HUES6 (cell line): Measurements from ENCODE around the gene ZNF263.

Experiments
- H3K27ac ChIP-seq: 2 replicates; pipeline ENCODE4 v1.7.0; 2013; ENCODE audit warnings: low read depth, mild to moderate bottlenecking, low read length, inconsistent platforms
- H3K27me3 ChIP-seq: 2 replicates; pipeline ENCODE4 v1.6.1; 2013; ENCODE audit warnings: low read length; ENCODE audit not compliant: control insufficient read depth, insufficient read depth
- H3K36me3 ChIP-seq: 2 replicates; pipeline ENCODE4 v1.6.1; 2013; ENCODE audit warnings: low read length; ENCODE audit not compliant: control insufficient read depth, insufficient read depth
- H3K4me1 ChIP-seq: 2 replicates; pipeline ENCODE4 v1.6.1; 2013; ENCODE audit warnings: low read length; ENCODE audit not compliant: control insufficient read depth, insufficient read depth
- H3K4me3 ChIP-seq: 2 replicates; pipeline ENCODE4 v1.5.1; 2013; ENCODE audit warnings: low read depth, low read length
- H3K9ac ChIP-seq: one replicate; pipeline ENCODE4 v1.6.1; 2013; ENCODE audit warnings: mild to moderate bottlenecking, low read length
- H3K9me3 ChIP-seq: 2 replicates; pipeline ENCODE4 v1.6.1; 2013; ENCODE audit warnings: low read depth, low read length; ENCODE audit not compliant: control insufficient read depth, insufficient read depth

Gene ZNF263

DNA sequence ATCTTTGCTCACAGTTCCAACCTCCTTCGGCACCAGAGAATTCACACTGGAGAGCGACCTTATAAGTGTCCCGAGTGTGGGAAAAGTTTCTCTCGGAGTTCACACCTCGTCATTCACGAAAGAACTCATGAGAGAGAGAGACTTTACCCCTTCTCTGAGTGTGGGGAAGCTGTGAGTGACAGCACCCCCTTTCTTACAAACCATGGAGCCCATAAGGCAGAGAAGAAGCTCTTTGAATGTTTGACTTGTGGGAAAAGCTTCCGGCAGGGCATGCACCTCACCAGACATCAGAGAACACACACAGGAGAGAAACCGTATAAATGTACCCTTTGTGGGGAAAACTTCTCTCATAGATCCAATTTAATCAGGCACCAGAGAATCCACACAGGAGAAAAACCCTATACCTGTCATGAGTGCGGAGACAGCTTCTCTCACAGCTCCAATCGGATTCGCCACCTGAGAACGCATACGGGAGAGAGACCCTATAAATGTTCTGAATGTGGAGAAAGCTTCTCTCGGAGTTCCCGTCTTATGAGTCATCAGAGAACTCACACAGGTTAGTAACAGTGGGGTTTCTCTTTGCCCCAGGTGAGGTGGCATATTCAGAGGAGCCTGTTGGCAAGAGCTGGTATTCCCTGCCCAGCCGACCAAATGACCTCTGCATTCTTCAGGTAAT, 6.8 kb downstream of the ZNF263 start:
- H3K9me3 ChIP-seq: peaks cover 84% of the 10 kb centered on the region
- no peak overlapping the region for H3K27ac ChIP-seq
- no peaks in the 10 kb centered on the region for H3K27me3 ChIP-seq
- H3K4me3 ChIP-seq: no peak overlapping the region
- H3K4me1 ChIP-seq: no peaks in the 10 kb centered on the region
- H3K9ac ChIP-seq: no peak overlapping the region
- peaks cover 85% of the 10 kb centered on the region for H3K36me3 ChIP-seq

DNA sequence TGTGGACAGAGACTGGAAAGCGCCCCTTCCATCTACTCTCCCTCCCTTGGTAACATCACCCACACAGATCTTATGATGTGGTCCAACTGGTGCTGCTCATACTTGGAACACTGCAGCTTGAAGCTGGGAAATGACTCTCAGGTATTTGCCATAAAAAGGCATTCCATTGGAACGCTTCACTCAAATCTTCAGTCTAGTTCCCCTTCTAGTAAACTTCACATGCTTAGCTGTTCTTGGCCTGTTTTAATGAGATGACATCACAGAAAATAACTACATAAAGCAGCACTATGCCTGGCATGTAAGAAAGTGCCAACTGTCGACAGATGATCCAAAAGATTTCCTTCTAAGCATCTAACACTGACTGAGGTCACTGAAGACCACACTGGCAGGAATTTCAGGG, 9.3 kb downstream of the ZNF263 start:
- H3K36me3 ChIP-seq: peaks cover 71% of the 10 kb centered on the region
- H3K4me3 ChIP-seq: no peak overlapping the region
- peaks cover 75% of the 10 kb centered on the region for H3K9me3 ChIP-seq
- no peak overlapping the region for H3K27ac ChIP-seq
- no peak overlapping the region for H3K9ac ChIP-seq
- H3K4me1 ChIP-seq: no peaks in the 10 kb centered on the region
- H3K27me3 ChIP-seq: no peaks in the 10 kb centered on the region

DNA sequence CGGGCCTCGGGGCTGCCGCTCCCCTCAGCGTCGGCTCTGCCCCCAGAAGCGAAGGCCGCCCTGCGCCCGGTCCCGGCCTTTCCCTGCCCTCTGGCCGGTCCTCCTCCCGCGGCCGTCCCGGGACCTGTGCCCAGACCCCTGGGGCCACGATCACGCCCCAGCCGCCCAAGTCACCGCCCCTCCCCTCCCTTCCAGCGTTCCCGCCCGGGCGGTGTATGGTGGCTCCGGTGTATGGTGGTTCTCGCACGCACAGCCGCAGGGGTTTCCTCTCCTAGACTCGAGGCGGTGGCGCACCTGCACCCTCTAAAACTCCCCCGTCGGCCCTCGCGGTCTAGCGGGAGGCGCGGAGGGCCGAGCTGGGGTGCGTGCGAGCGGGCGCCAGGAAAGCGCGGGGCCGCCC, 11.9 kb downstream of the ZNF263 start:
- Histone ChIP-seq H3K9ac (no peak overlapping the region), H3K4me1 (no peaks in the 10 kb centered on the region), H3K9me3 (peaks cover 70% of the 10 kb centered on the region), H3K27me3 (no peaks in the 10 kb centered on the region), H3K4me3 (no peak overlapping the region), H3K27ac (no peak overlapping the region), H3K36me3 (peaks cover 59% of the 10 kb centered on the region)

DNA sequence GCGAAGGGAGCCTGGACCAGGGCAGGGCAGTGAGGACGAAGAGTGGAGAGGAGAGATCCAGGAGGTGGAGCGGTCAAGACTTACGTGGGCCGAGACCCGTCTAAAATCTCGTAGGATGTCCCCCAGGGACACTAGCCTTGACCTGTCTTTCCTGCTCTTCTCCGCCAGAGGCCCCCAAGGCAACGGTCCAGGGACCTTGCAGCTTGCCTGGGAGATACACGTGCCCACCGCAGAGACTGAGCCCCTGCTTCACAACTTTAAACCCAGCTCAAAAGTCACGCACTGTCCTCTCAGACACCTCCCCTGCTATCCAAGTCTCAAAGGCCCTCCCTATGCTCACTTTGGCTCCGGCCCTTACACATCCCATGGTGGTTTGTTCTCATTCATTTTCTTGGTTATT, 12.5 kb downstream of the ZNF263 start:
- Histone ChIP-seq H3K4me3 (no peak overlapping the region), H3K27ac (no peak overlapping the region), H3K9ac (no peak overlapping the region), H3K4me1 (no peaks in the 10 kb centered on the region), H3K36me3 (peaks cover 59% of the 10 kb centered on the region), H3K9me3 (peaks cover 65% of the 10 kb centered on the region), H3K27me3 (no peaks in the 10 kb centered on the region)

DNA sequence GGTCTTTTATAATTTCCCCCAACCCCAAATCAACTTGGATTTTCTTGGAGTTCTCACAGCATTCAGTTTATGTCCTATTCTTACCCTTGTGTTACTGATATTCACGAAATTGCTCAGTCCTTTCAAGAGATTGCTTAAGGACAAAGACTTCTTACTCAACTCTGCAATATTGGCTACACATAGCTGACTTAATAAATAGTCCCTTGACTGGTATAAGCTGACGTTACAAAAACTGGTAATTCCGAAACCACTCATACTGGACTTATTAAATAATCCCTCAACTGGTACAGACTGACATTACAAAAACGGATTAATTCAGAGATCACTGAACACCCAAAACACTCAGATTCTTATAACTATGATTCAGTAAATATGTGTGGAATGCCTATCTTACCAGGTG, 21.1 kb downstream of the ZNF263 start:
- Histone ChIP-seq H3K9me3 (peaks cover 65% of the 10 kb centered on the region), H3K4me3 (peak overlapping the region; percentile 87), H3K9ac (peak overlapping the region; percentile 96), H3K27ac (no peak overlapping the region), H3K36me3 (peaks cover 48% of the 10 kb centered on the region), H3K27me3 (no peaks in the 10 kb centered on the region), H3K4me1 (no peaks in the 10 kb centered on the region)

DNA sequence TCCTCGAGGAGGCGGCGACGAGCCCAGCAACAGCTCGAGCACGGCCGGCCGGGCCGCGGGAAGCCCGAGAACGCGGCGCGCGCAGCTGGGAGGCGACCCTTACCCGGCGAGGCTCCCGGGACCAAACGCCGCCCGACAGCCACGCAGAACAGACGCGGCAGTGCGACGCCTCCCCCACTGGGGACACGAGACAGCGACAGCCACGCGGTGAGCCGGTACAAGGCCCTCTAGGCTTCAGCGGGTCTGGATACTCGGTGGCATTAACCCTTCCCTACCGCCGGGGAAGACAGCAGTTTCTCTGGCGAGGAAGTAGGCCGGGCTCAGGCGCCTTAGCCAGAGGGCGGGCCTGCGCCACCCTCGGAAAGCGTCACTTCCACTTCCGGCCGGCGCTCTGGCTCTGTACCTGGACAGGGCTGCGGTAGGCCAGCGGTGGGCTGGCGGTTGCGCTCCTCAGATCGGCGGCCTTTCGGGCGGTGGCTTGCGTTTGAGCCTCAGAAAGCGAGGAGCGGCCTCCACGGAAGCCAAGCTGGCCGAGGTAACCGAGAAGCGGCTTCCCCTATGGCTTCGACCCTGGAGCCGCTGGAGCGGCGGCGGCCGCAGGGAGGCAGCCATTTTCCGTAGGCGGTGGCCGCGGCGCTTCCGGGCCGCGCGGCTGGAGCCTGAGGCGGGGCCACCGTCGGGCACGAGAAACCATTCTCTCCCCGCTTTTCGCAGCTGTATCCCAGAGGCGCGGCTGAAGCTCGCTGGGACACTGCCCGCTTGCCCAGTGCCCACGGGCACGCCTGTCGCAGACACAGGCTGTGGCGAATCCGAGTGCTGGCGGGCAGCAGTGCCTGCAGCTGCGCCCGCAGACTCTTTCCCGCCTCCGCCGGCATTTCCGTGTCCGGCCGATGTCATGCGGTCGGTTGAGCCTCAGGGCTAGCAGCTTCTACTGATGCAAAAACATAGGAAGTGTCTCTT, 22.1 kb downstream of the ZNF263 start, which contains the start of the genes TIGD7 and ZNF75A:
TSS of gene TIGD7 (minus strand) at position 322 of the 960 bp plus-strand sequence. CDS start 4,816 bp downstream, outside the sequence.
TSS of gene ZNF75A (plus strand) at position 389 of the 960 bp plus-strand sequence. CDS start 2,932 bp downstream, outside the sequence.
- H3K9me3 ChIP-seq: peaks cover 65% of the 10 kb centered on the region

DNA sequence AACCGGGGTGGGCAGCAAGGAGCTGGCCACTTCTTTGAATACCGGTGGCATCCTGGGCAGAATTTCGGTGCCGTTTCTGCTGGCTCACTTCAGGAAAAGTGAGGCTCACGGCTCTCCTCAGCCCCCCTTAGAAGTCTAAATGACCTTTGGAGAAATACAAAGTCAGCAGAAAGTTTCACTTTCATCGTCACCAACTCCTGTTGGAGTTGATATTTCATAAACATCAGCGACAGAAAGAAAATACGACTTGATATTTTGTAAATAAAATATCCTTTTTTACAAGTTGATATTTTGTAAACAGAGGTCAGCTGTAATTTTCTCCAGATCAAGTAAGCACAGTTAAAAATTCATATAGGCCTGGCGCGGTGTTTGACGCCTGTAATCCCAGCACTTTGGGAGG, 22.8 kb downstream of the ZNF263 start:
- no peaks in the 10 kb centered on the region for H3K4me1 ChIP-seq
- H3K4me3 ChIP-seq: peak overlapping the region; percentile 87
- H3K27ac ChIP-seq: no peak overlapping the region; the same call in 1 of the 2 replicates
- peaks cover 41% of the 10 kb centered on the region for H3K36me3 ChIP-seq
- H3K27me3 ChIP-seq: no peaks in the 10 kb centered on the region
- peaks cover 72% of the 10 kb centered on the region for H3K9me3 ChIP-seq
- H3K9ac ChIP-seq: peak overlapping the region; percentile 96

More for the DNA sequence above, 22.1 kb downstream of the ZNF263 start, which contains the start of the genes TIGD7 and ZNF75A:
- Histone ChIP-seq H3K4me3 (peak within 1 kb of the TSS; percentile 87), H3K27me3 (no peaks in the 10 kb centered on the region), H3K9ac (peak within 1 kb of the TSS; percentile 96), H3K27ac (peak within 1 kb of the TSS; percentile 93), H3K36me3 (peaks cover 45% of the 10 kb centered on the region), H3K4me1 (no peaks in the 10 kb centered on the region)

DNA sequence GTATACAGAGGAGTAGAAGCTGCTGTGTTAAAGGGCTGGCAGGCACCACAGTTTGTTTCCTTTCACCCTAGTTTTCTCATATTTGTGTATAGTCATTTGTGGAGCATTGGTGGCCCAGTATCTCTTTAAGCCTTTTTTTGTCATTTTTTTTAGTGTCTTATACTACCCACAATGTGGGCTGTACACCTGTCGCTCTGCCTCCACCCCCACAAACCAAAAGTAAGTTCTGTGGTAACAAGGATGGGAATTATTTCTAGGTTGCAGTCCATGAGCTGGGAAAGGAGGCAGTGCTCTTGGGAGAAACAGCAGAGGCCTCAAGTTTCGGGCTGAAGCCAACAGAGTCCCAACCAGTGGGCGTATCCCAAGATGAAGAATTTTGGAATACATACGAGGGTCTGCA, 28.2 kb downstream of the ZNF263 start:
- Histone ChIP-seq H3K9ac (no peak overlapping the region), H3K4me1 (no peaks in the 10 kb centered on the region), H3K27me3 (no peaks in the 10 kb centered on the region), H3K4me3 (no peak overlapping the region), H3K9me3 (peaks cover 94% of the 10 kb centered on the region), H3K36me3 (peaks cover 87% of the 10 kb centered on the region), H3K27ac (no peak overlapping the region)

DNA sequence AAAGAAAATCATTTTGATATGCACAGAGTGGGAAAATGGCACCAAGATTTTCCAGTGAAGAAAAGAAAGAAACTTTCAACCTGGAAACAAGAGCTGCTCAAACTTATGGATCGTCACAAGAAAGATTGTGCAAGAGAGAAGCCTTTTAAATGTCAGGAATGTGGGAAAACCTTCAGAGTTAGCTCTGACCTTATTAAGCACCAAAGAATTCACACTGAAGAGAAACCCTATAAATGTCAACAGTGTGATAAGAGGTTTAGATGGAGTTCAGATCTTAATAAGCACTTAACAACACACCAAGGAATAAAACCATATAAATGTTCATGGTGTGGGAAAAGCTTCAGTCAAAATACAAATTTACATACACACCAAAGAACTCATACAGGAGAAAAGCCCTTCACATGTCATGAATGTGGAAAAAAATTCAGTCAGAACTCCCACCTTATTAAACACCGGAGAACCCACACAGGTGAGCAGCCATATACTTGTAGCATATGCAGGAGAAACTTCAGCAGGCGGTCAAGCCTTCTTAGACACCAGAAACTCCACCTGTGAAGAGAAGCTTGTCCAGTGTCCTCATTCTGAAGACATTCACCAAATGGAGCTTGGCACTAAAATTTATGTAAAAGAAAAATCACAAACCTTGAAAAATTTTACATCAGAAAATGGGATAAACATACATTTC, 34.2 kb downstream of the ZNF263 start:
- no peaks in the 10 kb centered on the region for H3K27me3 ChIP-seq
- no peak overlapping the region for H3K9ac ChIP-seq
- no peaks in the 10 kb centered on the region for H3K4me1 ChIP-seq
- peaks cover 94% of the 10 kb centered on the region for H3K9me3 ChIP-seq
- H3K4me3 ChIP-seq: no peak overlapping the region
- no peak overlapping the region for H3K27ac ChIP-seq
- peaks cover 62% of the 10 kb centered on the region for H3K36me3 ChIP-seq

DNA sequence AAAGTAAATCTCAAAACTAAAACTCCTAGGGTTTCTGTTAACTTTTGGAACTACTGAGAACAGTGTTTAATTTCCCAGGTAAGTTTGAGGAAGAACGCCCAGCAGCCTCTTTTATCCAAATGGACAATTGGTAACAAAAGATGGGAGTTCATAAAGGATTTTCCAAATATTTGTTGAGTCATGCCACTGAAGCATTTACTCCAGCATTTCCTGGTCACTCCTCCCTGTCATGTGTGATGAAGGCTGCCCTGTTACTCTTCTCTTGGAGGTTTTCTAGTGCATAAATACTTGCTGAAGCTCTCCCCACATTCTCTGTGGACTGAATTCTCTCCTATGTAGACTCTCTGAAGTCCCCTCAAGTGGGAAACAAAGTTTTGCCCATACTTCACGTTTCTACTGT, 38.5 kb downstream of the ZNF263 start:
- no peak overlapping the region for H3K9ac ChIP-seq
- H3K4me3 ChIP-seq: no peak overlapping the region
- H3K36me3 ChIP-seq: peaks cover 20% of the 10 kb centered on the region
- H3K4me1 ChIP-seq: no peaks in the 10 kb centered on the region
- no peak overlapping the region for H3K27ac ChIP-seq
- peaks cover 61% of the 10 kb centered on the region for H3K9me3 ChIP-seq
- H3K27me3 ChIP-seq: 0 out of 2 replicates have a peak, but pooled peaks cover 3% of the 10 kb centered on the region
